GM18507 (cell line): ENCODE results near the gene SRSF6.
"Not testable (repeated sequence)": the region's sequence is repeated elsewhere in the genome, so short reads cannot be mapped to it uniquely, and the experiment has no call there.

ENCODE experiments used
- DNase-seq: peaks from one replicate; pipeline ENCODE4 v3.0.0; 2011; ENCODE audit warnings: low read depth; ENCODE audit not compliant: insufficient read length; ENCODE audit errors: extremely low spot score
- FAIRE-seq: peaks from 2 replicates; lab custom pipeline; 2011; peaks lifted over from hg19 to GRCh38; lab: Jason Lieb, UNC

The SRSF6 gene

GRCh38 chr20:43446361-43446879 is 11.3 kb upstream of the SRSF6 start:
- DNase-seq (no peak), FAIRE-seq (no peak)

- DNase-seq, FAIRE-seq: not testable (repeated sequence)
These were observed 9.3 kb upstream of the SRSF6 start for GRCh38 chr20:43448431-43448747.

- FAIRE-seq = peak; percentile 86
- no peak for DNase-seq
These were observed 8.8 kb upstream of the SRSF6 start for GRCh38 chr20:43448748-43449535.

- no peak for FAIRE-seq
- no peak for DNase-seq
These were observed 6.6 kb upstream of the SRSF6 start for GRCh38 chr20:43450841-43451799.

- no peak for FAIRE-seq
These were observed 5.1 kb upstream of the SRSF6 start for GRCh38 chr20:43452404-43453126.

GRCh38 chr20:43456252-43456651 is 1.4 kb upstream of the SRSF6 start:
- not testable (repeated sequence) for DNase-seq, FAIRE-seq

More at GRCh38 chr20:43452404-43453126, 5.1 kb upstream of the SRSF6 start:
- no peak for DNase-seq

- DNase-seq = peak; percentile 82
- peak; percentile 87 for FAIRE-seq
These were observed 672 bp upstream of the SRSF6 start for GRCh38 chr20:43456809-43457639.

- FAIRE-seq (no peak), DNase-seq (no peak)
These were observed 777 bp downstream of the SRSF6 start for GRCh38 chr20:43458422-43458924.

- no peak for DNase-seq
- FAIRE-seq = no peak
These were observed 1.6 kb downstream of the SRSF6 start for GRCh38 chr20:43459022-43459942.

- DNase-seq (no peak), FAIRE-seq (no peak)
These were observed 2.6 kb downstream of the SRSF6 start for GRCh38 chr20:43460172-43460829.

- DNase-seq (no peak), FAIRE-seq (no peak)
These were observed 3.1 kb downstream of the SRSF6 start for GRCh38 chr20:43460830-43461200.

- DNase-seq = no peak
- FAIRE-seq = no peak
These were observed 4.4 kb downstream of the SRSF6 start for GRCh38 chr20:43461894-43462659.

GRCh38 chr20:43462660-43463526 is 5.2 kb downstream of the SRSF6 start:
- no peak for FAIRE-seq
- DNase-seq = no peak

GRCh38 chr20:43463527-43464218 is 6.0 kb downstream of the SRSF6 start:
- DNase-seq (no peak), FAIRE-seq (no peak)

GRCh38 chr20:43464219-43464790 is 6.6 kb downstream of the SRSF6 start:
- DNase-seq (no peak), FAIRE-seq (no peak)
